Endometrial microvascular endothelial cells (primary cell): Measurements from ENCODE around the gene SYT12. TPM values are rescaled to one million over a fixed set of nuclear protein-coding genes. Genes with fewer than 3 reads are reported as not detected.
"Not testable (repeated sequence)": the region's sequence is repeated elsewhere in the genome, so short reads cannot be mapped to it uniquely, and the experiment has no call there.

ENCODE experiments used
- in situ Hi-C: cut with HindIII; loops from 2 replicates; pipeline ENCODE4 v1.10.0; 2017; ENCODE audit warnings: low sequenced_read_pairs, low pct_unique_long_range_greater_than_20kb; ENCODE audit errors: inconsistent ontology term
- total RNA-seq: library from RNA; depleted of rRNA; stranded (reverse); fragments of >200 nt; gene quantifications from one replicate; pipeline ENCODE4 v1.2.3, GENCODE V29; 2015; ENCODE audit errors: inconsistent ontology term

SYT12 gene
- total RNA-seq, 1 donor from 2014 or later: not detected

DNA sequence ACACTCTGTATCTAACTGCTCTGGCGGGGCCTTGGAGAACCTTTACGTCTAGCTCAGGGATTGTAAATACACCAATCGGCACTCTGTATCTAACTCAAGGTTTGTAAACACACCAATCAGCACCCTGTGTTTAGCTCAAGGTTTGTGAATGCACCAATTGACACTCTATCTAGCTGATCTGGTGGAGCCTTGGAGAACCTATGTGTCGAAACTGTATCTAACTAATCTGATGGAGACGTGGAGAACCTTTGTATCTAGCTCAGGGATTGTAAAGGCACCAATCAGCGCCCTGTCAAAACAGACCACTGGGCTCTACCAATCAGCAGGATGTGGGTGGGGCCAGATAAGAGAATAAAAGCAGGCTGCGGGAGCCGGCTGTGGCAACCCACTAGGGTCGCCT is 33.6 kb upstream of the SYT12 start:
- in situ Hi-C loops: not testable (repeated sequence)

GRCh38 chr11:66992041-66992440 is 30.9 kb upstream of the SYT12 start:
- in situ Hi-C loops: no loop called here

DNA sequence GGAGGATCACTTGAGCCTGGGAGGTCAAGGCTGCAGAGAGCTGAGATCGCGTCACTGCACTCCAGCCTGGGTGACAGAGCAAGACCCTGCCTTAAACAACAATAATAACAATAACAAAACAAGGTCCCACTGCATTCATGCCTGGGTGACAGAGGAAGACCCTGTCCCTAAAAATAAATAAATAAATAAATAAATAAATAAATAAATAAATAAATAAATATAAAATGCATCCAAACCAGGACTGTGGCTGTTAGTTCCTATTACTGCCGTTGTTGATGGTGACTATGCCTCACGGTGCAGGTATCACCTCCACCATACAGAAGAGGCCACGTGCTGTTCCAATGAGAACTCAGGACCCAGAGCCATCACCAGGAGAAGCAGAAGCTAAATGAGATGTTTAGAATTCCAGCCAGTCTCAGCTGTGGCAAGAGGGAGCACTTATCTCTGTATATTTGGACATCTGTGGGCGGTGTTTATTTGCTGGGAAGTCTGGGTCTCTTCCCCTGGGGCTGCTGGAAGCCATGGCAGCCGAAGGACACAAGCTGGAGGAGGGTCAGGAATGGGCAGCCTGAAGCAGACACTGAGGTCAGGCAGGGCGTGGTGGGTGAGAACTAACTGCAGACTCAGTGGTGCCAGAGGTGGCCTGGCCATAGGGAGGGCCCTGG is 26.2 kb upstream of the SYT12 start:
- in situ Hi-C loops: no loop called here

GRCh38 chr11:66999555-66999954 is 23.4 kb upstream of the SYT12 start:
- in situ Hi-C loops: no loop called here

GRCh38 chr11:67001332-67001731 is 21.6 kb upstream of the SYT12 start:
- in situ Hi-C loops: no loop called here

- in situ Hi-C loops: no loop called here
These were observed 20.5 kb upstream of the SYT12 start for GRCh38 chr11:67002297-67002913.

DNA sequence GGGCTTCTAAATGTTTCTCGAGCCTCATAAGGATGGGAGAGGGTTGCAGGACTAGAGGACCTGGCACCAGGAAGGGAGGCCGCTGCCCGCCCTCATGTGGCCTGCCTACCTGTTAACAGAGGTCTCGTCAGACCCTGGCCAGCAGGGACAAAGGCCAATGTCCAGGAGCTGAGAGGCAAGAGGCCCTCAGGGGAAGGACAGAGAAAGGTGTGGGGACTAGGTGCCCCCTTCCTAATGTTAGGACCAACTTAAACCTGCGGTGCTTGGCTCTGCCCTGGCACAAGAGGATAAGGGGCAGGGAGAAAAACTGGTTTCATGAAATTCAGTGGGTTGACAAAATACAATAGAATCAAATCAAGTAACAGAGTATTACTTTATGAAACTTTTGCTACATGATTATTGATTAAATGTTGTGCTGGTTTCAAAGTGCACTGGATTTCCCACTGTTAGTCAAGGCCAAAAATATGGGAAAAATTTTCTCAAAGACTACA is 20.0 kb upstream of the SYT12 start:
- in situ Hi-C loops: no loop called here

GRCh38 chr11:67005200-67005599 is 17.7 kb upstream of the SYT12 start:
- in situ Hi-C loops: not testable (repeated sequence)

DNA sequence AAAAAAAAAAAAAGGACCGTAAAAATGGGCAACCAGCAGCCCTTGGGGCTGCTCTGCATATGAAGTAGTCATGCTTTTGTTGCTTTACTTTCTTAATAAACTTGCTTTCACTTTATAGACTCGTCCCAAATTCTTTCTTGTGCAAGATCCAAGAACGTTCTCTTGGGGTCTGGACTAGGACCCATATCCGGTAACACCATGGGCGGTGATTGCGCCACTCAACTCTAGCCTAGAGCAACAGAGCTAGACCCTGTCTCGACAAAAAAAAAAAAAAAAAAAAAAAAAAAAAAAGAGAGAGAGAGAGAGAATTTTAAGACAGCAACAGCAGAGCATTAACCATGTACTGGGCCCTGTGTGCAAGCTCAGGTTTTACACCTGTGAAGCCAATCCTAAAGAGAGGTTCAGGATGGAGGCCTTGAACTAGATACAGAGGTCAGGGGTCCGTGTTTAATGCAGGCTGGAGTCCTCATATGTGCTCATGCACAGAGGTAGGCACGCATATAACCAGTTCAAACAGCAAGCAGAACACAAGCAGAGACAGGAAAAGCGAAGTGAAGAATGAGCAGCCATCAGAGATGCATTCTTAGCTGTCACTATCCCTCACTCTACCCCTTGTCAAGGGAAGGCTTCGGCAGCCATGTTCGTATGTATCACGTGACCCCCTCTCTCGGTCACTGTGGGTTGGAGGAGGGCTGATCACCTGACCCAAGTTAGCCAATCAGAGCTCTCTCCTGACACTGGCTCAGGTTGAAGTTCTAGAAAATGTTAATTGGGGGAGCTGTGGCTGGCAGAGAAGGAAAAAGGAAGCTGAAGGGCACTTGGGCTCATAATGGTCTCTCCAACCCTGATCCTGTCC is 16.7 kb upstream of the SYT12 start:
- in situ Hi-C loops: no loop called here

DNA sequence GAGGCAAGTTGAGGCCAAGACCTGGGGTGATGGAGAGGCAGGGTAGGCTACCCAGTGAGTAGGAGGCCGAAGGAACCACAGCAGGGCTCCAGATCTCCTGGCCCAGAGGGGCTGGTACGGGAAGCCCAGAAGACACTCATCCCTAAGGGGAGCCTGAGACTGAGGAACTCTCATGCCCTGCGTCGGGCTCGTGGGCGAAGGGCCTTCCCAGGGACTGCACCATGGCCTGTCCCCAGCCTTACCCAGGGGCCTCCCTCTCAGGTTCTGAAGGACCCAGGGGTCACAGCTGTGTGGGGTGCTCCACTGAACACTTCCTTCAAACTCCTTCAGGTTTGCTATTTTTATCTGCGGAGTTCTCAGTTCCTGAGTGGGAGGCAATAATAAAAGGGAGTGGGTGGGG is 15.8 kb upstream of the SYT12 start:
- in situ Hi-C loops: no loop called here

DNA sequence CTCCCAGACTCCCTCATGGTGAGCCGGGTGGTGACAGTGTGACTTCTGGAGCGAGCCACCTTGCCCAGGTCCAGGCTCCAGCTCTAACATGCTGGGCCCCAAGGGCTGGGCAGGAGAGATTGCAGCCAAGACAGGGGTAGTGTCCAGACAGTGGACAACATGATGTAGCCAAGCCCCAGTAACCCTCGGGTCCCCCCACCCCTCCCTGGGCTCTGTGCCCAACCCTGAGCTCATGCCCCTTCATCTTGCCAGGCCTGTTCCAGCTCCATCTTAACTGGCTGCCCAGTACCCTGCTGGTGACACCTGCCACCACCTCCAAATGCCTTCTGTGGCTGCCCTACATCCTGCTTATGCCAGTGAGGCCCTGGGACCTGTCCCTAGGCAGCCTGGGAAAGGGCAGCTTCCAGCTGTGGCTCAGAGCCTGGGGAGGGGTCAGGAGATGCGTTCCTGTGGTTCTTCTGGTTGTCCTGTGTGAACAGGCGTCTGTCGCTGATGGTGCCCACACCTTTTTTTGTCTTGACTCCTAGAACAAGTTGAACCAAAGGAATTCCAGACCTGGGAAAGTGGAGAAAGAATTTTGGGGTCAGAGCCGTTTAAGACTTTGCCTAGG is 12.5 kb upstream of the SYT12 start:
- in situ Hi-C loops: no loop called here

- in situ Hi-C loops: no loop called here
These were observed 9.4 kb upstream of the SYT12 start for GRCh38 chr11:67013511-67014045.

- in situ Hi-C loops: no loop called here
These were observed 8.6 kb upstream of the SYT12 start for GRCh38 chr11:67014343-67014742.

- in situ Hi-C loops: no loop called here
These were observed 7.9 kb upstream of the SYT12 start for GRCh38 chr11:67015048-67015447.

GRCh38 chr11:67016550-67016949 is 6.4 kb upstream of the SYT12 start:
- in situ Hi-C loops: no loop called here

DNA sequence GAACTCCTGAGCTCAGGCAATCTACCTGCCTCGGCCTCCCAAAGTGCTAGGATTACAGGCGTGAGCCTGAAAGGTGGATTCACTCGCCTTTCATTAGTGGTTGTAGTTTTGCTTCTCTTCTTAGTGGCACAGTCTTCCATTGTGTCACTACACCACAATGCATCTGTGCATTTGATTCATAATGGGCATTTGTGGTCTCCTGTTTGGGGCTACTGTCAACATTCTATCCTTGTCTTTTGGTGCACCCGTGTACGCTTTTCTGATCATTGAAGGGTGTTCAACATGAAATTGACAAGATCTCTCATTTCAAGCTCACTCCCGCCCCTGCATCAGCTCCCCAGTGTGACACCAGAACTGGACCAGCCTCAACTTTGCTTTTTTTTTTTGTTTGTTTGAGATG is 2.0 kb upstream of the SYT12 start:
- in situ Hi-C loops: no loop called here

GRCh38 chr11:67022341-67022933 is 497 bp upstream of the SYT12 start:
- in situ Hi-C loops: no loop called here

DNA sequence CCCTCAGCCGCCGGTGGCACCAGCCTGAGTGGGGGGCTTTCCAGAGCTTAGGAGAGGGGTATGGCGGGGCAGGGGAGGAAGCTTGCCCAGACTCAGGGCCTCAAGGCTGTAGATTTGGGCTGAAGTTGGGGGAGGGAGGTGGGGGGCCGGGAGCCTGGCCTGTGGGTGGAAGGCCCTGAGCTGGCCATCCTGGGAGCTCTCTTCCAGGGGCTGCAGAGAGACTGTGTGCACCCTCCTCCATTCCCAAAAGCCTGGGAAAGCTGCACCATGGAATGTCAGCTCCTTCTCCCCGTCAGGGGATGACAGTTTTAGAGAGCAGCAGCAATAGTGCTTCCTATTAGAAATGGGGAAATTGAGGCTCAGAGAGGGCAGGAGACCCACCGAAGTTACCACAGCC is 1.0 kb downstream of the SYT12 start:
- in situ Hi-C loops: no loop called here

GRCh38 chr11:67024410-67024809 is 1.5 kb downstream of the SYT12 start:
- in situ Hi-C loops: no loop called here
